ENCODE results near the gene ARRB1. TPM values are rescaled to one million over a fixed set of nuclear protein-coding genes. Genes with fewer than 3 reads are reported as not detected.
A peak's percentile ranks its signal among the peaks of the same experiment; 100 is the strongest.
"Not testable (repeated sequence)": the region's sequence is repeated elsewhere in the genome, so short reads cannot be mapped to it uniquely, and the experiment has no call there.

The ARRB1 gene
- total and polyA plus RNA-seq, 7 donors: 3.6 to 17.3 (median 7.4) TPM

DNA sequence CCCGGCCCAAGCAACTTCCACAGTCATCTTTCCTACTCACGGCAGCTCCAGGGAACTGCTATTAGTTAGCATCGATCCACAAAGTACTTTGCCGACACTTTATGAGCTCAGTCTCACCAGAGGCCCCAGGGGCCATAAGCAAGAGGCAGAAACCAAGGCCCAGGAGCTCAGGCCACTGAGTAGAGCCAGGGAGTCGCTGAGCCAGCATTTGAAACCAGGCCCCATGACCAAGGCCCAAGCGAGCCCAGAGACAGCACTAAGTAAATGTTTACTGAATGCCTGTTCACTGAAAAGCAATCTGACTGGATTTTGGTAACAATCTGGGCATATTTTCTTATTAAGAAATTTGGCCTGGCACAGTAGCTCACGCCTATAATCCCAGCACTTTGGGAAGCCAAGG, 43.3 kb downstream of the ARRB1 start:
- no peak for TF ChIP-seq CTCF (IDR thresholded peaks at IDR 0.05)
- Histone ChIP-seq H3K4me1 (peaks cover 13% of the 10 kb centered on the region), H3K27ac (no peak overlapping the region), H3K9me3 (no peaks in the 10 kb centered on the region), H3K27me3 (ENCODE audit: insufficient read depth in 3 of 3, low read length in 2 of 3) (peaks cover 0 to 2% (median 0%) of the 10 kb centered on the region in 3 donors), H3K4me3 (no peak overlapping the region), H3K36me3 (ENCODE audit: insufficient read depth in 1 of 2, low read depth in 1 of 2) (no peaks in the 10 kb centered on the region)
- DNase-seq: peak; percentile 56 to 68
- intact Hi-C loops (cut with DNase I): no loop called here
- 58 to 79% (median 72%) methylated on average over 7 of the region's 7 CpGs for WGBS, 3 donors
- ATAC-seq: peak in 2 of 4 donors; percentile 25 to 59

- Histone ChIP-seq H3K4me3 (no peak overlapping the region), H3K4me1 (peaks cover 8% of the 10 kb centered on the region), H3K9me3 (no peaks in the 10 kb centered on the region), H3K27me3 (ENCODE audit: insufficient read depth in 3 of 3, low read length in 2 of 3) (peaks cover 0 to 2% (median 0%) of the 10 kb centered on the region in 3 donors), H3K27ac (no peak overlapping the region), H3K36me3 (ENCODE audit: insufficient read depth in 1 of 2, low read depth in 1 of 2) (no peaks in the 10 kb centered on the region)
- TF ChIP-seq CTCF (IDR thresholded peaks at IDR 0.05): no peak
- no peak for DNase-seq
- WGBS, 3 donors: 63 to 71% (median 70%) methylated on average over 3 of the region's 3 CpGs
- ATAC-seq: no peak
- intact Hi-C loops (cut with DNase I): no loop called here
Measured at GRCh38 chr11:75307058-75307457, 44.4 kb downstream of the ARRB1 start.

- DNase-seq (peak in 1 of 2 donors; percentile 45), ATAC-seq (no peak)
- intact Hi-C loops (cut with DNase I): no loop called here
- Histone ChIP-seq H3K4me1 (peaks cover 8% of the 10 kb centered on the region), H3K27ac (no peak overlapping the region), H3K4me3 (peak overlapping the region; percentile 29), H3K9me3 (no peaks in the 10 kb centered on the region), H3K27me3 (ENCODE audit: insufficient read depth in 3 of 3, low read length in 2 of 3) (peaks cover 0 to 2% (median 0%) of the 10 kb centered on the region in 3 donors), H3K36me3 (ENCODE audit: insufficient read depth in 1 of 2, low read depth in 1 of 2) (no peaks in the 10 kb centered on the region)
- WGBS, 3 donors: 76 to 84% (median 78%) methylated on average over 10 of the region's 10 CpGs
- no peak for TF ChIP-seq CTCF (IDR thresholded peaks at IDR 0.05)
Measured at GRCh38 chr11:75306529-75306928, 44.9 kb downstream of the ARRB1 start.

DNA sequence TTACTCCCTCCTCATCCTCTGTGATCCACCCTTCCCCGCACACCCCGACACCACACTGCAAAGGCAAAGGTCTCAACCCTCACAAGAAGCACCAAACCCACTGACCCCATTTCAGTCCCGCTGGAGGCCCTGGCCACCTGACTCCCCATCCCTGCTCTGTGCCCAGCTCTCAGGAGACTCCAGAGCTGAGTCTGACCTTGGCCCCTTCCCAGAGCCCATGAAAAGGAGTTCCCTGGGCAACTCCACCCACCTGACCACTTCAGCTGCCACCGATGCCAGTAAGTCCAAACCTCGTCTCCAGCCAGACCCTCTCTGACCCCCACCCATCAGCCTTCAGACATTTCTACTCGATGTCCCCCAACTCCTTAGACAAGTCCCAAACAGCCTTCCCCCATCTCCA, 45.5 kb downstream of the ARRB1 start:
- Histone ChIP-seq H3K27me3 (ENCODE audit: insufficient read depth in 3 of 3, low read length in 2 of 3) (peaks cover 0 to 2% (median 0%) of the 10 kb centered on the region in 3 donors), H3K36me3 (ENCODE audit: insufficient read depth in 1 of 2, low read depth in 1 of 2) (no peaks in the 10 kb centered on the region), H3K4me1 (peaks cover 4% of the 10 kb centered on the region), H3K4me3 (peak overlapping the region; percentile 29), H3K9me3 (no peaks in the 10 kb centered on the region), H3K27ac (no peak overlapping the region)
- ATAC-seq (no peak), DNase-seq (peak in 1 of 2 donors; percentile 39)
- no peak for TF ChIP-seq CTCF (IDR thresholded peaks at IDR 0.05)
- intact Hi-C loops (cut with DNase I): no loop called here
- WGBS, 3 donors: 71 to 88% (median 76%) methylated on average over 6 of the region's 6 CpGs

DNA sequence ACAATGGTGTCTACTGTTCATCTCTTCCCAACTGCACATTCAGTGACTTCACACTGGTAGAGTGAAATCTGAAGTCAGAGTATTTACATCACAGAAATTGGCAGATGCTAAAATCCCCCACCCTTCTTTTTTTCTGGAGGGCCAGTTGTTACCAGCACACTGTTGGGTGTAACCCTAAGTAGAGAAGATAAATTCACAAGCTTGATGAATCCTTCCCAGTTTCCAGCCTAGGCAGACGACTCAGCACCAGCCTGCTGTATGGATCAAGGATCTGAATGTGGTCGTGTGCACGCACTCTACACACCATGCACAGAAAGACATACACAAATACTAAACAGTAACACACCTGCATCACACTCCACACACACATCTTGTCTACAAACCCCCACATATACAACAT, 46.0 kb downstream of the ARRB1 start:
- ATAC-seq: no peak
- Histone ChIP-seq H3K4me3 (peak overlapping the region; percentile 29), H3K9me3 (no peaks in the 10 kb centered on the region), H3K27ac (no peak overlapping the region), H3K4me1 (no peaks in the 10 kb centered on the region), H3K36me3 (ENCODE audit: insufficient read depth in 1 of 2, low read depth in 1 of 2) (no peaks in the 10 kb centered on the region), H3K27me3 (ENCODE audit: insufficient read depth in 3 of 3, low read length in 2 of 3) (peaks cover 0 to 2% (median 0%) of the 10 kb centered on the region in 3 donors)
- DNase-seq: no peak
- 80 to 84% (median 81%) methylated on average over 3 of the region's 3 CpGs for WGBS, 3 donors
- intact Hi-C loops (cut with DNase I): no loop called here
- TF ChIP-seq CTCF (IDR thresholded peaks at IDR 0.05): no peak

- WGBS, 3 donors: 75 to 90% (median 88%) methylated on average over 4 of the region's 4 CpGs
- H3K4me3 ChIP-seq; H3K4me1 ChIP-seq; ATAC-seq; H3K9me3 ChIP-seq; H3K27ac ChIP-seq; intact Hi-C loops (cut with DNase I); H3K27me3 ChIP-seq (ENCODE audit: insufficient read depth in 3 of 3, low read length in 2 of 3); H3K36me3 ChIP-seq (ENCODE audit: insufficient read depth in 1 of 2, low read depth in 1 of 2): not testable (repeated sequence)
- peak in 1 of 2 donors; percentile 2 for DNase-seq
Measured at GRCh38 chr11:75304941-75305340, 46.5 kb downstream of the ARRB1 start.

All from psoas muscle (tissue), 8 donors.